Stomach smooth muscle (tissue), 2 donors: ENCODE data around the gene LHFPL5.

Experiments
- H3K27ac ChIP-seq: one replicate; pipeline ENCODE4 v1.7.0; 2013; ENCODE audit warnings: mild to moderate bottlenecking, low read length, inconsistent platforms
- H3K27me3 ChIP-seq, 2 donors: one replicate each; pipeline ENCODE4 v1.7.0; 2013; ENCODE audit warnings: low read length in 2 of 2; ENCODE audit not compliant: insufficient read depth in 2 of 2, control insufficient read depth in 1 of 2
- H3K36me3 ChIP-seq, 2 donors: one replicate each; pipeline ENCODE4 v1.7.0; 2013; ENCODE audit warnings: low read length in 2 of 2; ENCODE audit not compliant: control insufficient read depth in 2 of 2, insufficient read depth in 2 of 2
- H3K4me1 ChIP-seq: one replicate; pipeline ENCODE4 v1.7.0; 2013; ENCODE audit warnings: low read length; ENCODE audit not compliant: control insufficient read depth, insufficient read depth
- H3K4me3 ChIP-seq, 2 donors: one replicate each; pipeline ENCODE4 v1.7.0; 2013; ENCODE audit warnings: low read length in 2 of 2
- H3K9ac ChIP-seq, 2 donors: one replicate each; pipeline ENCODE4 v1.7.0; 2013; ENCODE audit warnings: low read length in 2 of 2, mild to moderate bottlenecking in 1 of 2
- H3K9me3 ChIP-seq, 2 donors: one replicate each; pipeline ENCODE4 v1.7.0; 2013; ENCODE audit warnings: low read length in 2 of 2; ENCODE audit not compliant: control insufficient read depth in 2 of 2
- donor health status: healthy.
- donor health status: Pancreatic carcinoma.

The LHFPL5 gene

DNA sequence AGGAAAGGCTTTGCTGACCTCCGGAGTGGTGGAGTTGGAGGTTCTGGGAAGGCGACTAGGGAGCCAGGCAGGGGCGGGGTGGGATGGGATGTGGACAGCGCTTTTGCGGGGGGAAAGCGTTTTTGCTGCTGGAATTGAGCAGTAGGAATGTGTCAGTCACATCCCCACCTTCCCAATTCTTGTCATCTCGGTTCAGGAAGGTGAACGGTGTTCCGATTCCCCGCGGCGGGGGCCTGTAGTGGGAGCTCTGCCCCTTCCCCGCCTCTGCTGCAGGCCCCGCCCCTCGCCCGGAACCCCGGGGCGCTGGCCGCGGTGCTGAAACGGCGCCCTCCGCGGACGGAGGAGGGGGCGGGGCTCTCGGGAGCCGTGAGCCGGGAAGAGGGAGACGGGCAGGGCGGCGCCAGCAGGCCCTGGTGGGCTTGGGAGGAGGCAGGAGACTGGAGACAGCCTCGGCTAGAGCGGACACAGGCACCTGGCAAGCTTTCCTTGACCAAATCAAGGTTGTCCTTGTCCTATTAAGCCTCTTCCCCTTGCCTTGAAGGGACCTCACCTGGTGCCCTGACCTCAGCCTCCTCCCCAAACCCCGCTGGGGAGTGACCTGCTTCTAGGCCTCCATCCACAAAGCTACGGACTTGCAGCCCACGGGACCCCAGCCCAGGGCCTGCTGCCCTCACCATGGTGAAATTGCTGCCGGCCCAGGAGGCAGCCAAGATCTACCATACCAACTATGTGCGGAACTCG is at the start of gene LHFPL5:
Gene LHFPL5 (plus strand): TSS at position 357 of the 741 bp plus-strand sequence. CDS start 319 bp downstream, at position 676.
- H3K9ac ChIP-seq, result no peak within 1 kb of the TSS
- no peaks in the 10 kb centered on the region for H3K36me3 ChIP-seq
- H3K4me3 ChIP-seq, result peak within 1 kb of the TSS in 1 of 2 donors; percentile 25
- peaks cover 17 to 18% of the 10 kb centered on the region in 2 donors for H3K27me3 ChIP-seq
- H3K4me1 ChIP-seq, result no peaks in the 10 kb centered on the region
- H3K9me3 ChIP-seq, result no peaks in the 10 kb centered on the region
- H3K27ac ChIP-seq, result no peak within 1 kb of the TSS

DNA sequence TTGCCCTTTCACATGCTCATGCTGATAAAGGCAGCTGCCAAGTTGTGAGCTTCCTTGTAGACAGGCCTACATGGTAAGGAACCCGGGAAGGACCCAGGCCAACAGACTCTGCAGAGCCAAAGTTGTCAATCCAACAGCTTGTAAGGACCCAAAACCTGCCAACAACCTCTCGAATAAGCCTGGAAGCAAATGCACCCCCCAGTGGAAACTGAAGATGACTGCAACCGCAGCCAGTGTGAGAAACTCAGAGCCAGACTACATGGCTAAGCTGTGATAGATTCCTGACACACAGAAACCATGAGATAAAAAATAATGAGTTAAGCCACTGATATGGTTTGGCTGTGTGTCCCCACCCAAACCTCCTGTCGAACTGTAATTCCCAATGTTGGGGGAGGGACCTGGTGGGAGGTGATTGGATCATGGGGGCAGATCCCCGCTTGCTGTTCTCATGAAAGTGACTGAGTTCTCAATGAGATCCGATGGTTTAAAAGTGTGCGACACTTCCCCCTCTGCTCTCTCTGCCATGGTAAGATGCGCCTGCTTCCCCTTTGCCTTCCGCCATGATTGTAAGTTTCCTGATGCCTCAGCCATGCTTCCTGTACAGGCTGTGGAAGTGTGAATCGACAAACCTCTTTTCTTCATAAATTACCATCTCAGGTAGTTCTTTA is 47.6 kb upstream of the LHFPL5 start:
- no peak overlapping the region for H3K4me3 ChIP-seq
- no peaks in the 10 kb centered on the region for H3K36me3 ChIP-seq
- H3K9ac ChIP-seq, result no peak overlapping the region
- no peak overlapping the region for H3K27ac ChIP-seq
- H3K27me3 ChIP-seq, result peaks cover 0 to 14% of the 10 kb centered on the region in 2 donors
- H3K9me3 ChIP-seq, result peaks cover 0 to 3% of the 10 kb centered on the region in 2 donors
- H3K4me1 ChIP-seq, result no peaks in the 10 kb centered on the region

GRCh38 chr6:35759426-35759825 is 45.7 kb upstream of the LHFPL5 start:
- Histone ChIP-seq H3K36me3 (no peaks in the 10 kb centered on the region), H3K9ac (no peak overlapping the region), H3K9me3 (peaks cover 0 to 3% of the 10 kb centered on the region in 2 donors), H3K4me1 (no peaks in the 10 kb centered on the region), H3K27me3 (peaks cover 17 to 25% of the 10 kb centered on the region in 2 donors), H3K27ac (no peak overlapping the region), H3K4me3 (no peak overlapping the region)

- H3K27ac ChIP-seq, result no peak overlapping the region
- no peaks in the 10 kb centered on the region for H3K4me1 ChIP-seq
- H3K9ac ChIP-seq, result no peak overlapping the region
- H3K27me3 ChIP-seq, result peaks cover 17 to 24% of the 10 kb centered on the region in 2 donors
- no peak overlapping the region for H3K4me3 ChIP-seq
- no peaks in the 10 kb centered on the region for H3K9me3 ChIP-seq
- no peaks in the 10 kb centered on the region for H3K36me3 ChIP-seq
Measured at GRCh38 chr6:35765739-35766138, 39.4 kb upstream of the LHFPL5 start.

DNA sequence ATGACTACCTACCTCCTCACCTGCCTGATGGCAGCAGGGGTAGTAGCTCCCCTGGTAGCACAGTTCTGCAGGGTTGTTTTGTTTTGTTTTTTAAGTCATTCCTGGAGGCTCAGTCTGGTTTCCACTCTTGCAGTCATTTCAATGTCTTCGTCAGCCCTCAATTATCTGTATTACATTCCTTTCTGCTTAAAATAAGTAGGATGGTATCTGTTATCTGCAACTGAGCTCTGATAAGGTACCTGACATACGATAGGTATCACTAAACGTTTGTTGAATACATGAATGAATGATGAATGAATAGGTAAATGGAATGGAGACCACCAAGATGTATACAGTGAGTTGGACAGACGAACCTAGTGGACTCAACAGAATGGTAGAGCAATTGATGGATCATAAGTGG is 35.9 kb upstream of the LHFPL5 start:
- H3K4me3 ChIP-seq, result no peak overlapping the region
- H3K9ac ChIP-seq, result no peak overlapping the region
- no peaks in the 10 kb centered on the region for H3K36me3 ChIP-seq
- H3K4me1 ChIP-seq, result no peaks in the 10 kb centered on the region
- H3K27me3 ChIP-seq, result peaks cover 9 to 14% of the 10 kb centered on the region in 2 donors
- no peaks in the 10 kb centered on the region for H3K9me3 ChIP-seq
- no peak overlapping the region for H3K27ac ChIP-seq

DNA sequence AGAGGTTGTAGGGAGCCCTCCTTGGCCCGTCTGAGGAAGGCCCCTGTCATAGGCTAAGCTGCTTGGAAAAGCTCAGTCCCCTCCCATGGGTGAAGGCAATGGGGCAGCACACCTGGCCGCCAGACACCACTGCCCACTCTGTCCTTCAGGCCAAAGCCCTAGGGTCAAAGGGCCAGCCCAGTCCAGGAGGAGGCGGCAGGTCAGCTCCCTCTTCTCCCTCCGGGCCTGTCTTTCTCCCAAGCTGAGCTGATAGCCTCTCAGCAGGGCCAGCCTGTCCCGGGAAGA is 33.9 kb upstream of the LHFPL5 start:
- Histone ChIP-seq H3K9me3 (no peaks in the 10 kb centered on the region), H3K27ac (no peak overlapping the region), H3K36me3 (no peaks in the 10 kb centered on the region), H3K9ac (no peak overlapping the region), H3K4me3 (no peak overlapping the region), H3K4me1 (peaks cover under 1% of the 10 kb centered on the region), H3K27me3 (peaks cover 8 to 19% of the 10 kb centered on the region in 2 donors)

DNA sequence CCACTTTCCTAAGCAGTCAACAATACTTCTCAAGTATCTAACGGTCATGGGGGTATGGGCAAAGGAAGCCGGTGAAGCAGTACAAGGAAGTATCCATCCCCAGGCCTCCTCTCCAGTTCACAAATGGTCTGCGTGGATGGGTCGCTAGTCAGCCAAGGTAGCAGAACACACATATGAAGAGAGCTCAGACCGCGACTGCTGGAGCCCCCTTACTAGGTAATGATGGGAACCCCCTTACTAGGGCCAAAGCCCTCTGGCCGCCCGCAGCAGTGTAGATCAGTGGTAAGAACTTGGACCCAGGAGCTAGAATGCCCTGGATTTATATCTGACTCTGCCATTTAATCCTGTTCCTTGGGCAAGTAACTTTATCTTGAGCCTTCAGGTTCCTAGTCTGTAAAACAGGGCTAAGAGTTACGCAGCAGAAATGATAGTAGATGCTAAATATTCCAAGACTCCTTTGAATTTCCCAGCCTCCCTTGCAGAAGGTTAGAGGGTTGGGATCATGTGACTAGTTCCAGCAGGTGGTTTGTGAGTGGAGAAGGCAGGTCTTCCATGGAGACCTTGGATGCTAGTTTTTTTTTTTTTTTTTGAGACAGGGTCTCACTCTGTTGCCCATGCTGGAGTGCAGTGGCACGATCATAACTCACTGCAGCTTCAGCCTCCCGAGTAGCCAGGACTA is 30.9 kb upstream of the LHFPL5 start:
- Histone ChIP-seq H3K9me3 (no peaks in the 10 kb centered on the region), H3K27ac (no peak overlapping the region), H3K4me3 (no peak overlapping the region), H3K36me3 (no peaks in the 10 kb centered on the region), H3K27me3 (peaks cover 16 to 23% of the 10 kb centered on the region in 2 donors), H3K4me1 (peaks cover 5% of the 10 kb centered on the region), H3K9ac (no peak overlapping the region)

DNA sequence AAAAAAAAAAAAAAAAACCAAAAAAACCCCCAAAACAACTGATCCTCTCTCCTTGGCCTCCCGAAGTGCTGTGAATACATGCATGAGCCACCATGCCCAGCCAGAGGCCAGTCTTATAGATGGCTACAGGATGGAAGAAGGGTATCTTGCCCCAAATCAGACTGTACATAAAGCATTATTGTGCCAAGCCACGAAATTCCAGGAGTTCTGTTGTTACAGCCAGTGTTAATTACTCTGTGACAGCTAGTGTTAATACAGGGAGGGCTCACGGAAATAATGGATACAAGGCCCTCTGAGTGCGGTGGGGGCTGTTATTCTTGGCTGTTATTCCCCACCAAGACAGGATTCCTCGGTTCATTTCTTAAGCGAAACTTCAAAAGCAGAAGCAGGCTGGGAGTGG is 30.1 kb upstream of the LHFPL5 start:
- peaks cover 16 to 26% of the 10 kb centered on the region in 2 donors for H3K27me3 ChIP-seq
- H3K9ac ChIP-seq, result no peak overlapping the region
- H3K36me3 ChIP-seq, result no peaks in the 10 kb centered on the region
- peaks cover 5% of the 10 kb centered on the region for H3K4me1 ChIP-seq
- no peak overlapping the region for H3K27ac ChIP-seq
- H3K9me3 ChIP-seq, result no peaks in the 10 kb centered on the region
- no peak overlapping the region for H3K4me3 ChIP-seq

- Histone ChIP-seq H3K27me3 (peaks cover 16 to 30% of the 10 kb centered on the region in 2 donors), H3K9me3 (no peaks in the 10 kb centered on the region), H3K9ac (no peak within 1 kb of the TSS), H3K27ac (no peak within 1 kb of the TSS), H3K4me3 (peak within 1 kb of the TSS in 1 of 2 donors; percentile 57), H3K36me3 (no peaks in the 10 kb centered on the region), H3K4me1 (peaks cover 5% of the 10 kb centered on the region)
Measured at GRCh38 chr6:35776364-35777215, 28.6 kb upstream of the LHFPL5 start, which contains the start of gene CLPSL2. CLPSL2 (plus strand) TSS chr6:35776598; CDS start chr6:35776619, 21 bp downstream.

- Histone ChIP-seq H3K9ac (no peak overlapping the region), H3K9me3 (no peaks in the 10 kb centered on the region), H3K27ac (no peak overlapping the region), H3K36me3 (no peaks in the 10 kb centered on the region), H3K4me1 (peaks cover 5% of the 10 kb centered on the region), H3K4me3 (no peak overlapping the region), H3K27me3 (peaks cover 16 to 30% of the 10 kb centered on the region in 2 donors)
Measured at GRCh38 chr6:35777356-35778102, 27.6 kb upstream of the LHFPL5 start.
